D721Med (cell line): ENCODE measurements around the gene DPF3.

Experiments
- DNase-seq: peaks from one replicate; pipeline ENCODE4 v3.0.0; 2011; ENCODE audit warnings: low spot score; ENCODE audit not compliant: insufficient read length
- FAIRE-seq: peaks from 2 replicates; lab custom pipeline; 2011; peaks lifted over from hg19 to GRCh38; lab: Jason Lieb, UNC
- CTCF ChIP-seq: IDR thresholded peaks from 2 replicates; pipeline ENCODE4 v1.5.1; 2012; ENCODE audit warnings: mild to moderate bottlenecking, control low read depth; ENCODE audit not compliant: insufficient read depth; ENCODE audit errors: missing control alignments

The DPF3 gene

GRCh38 chr14:72888636-72889201, 5.2 kb downstream of the DPF3 start:
- DNase-seq (no peak), FAIRE-seq (no peak)
- TF ChIP-seq CTCF = no peak

- FAIRE-seq = no peak
- no peak for TF ChIP-seq CTCF
- DNase-seq = no peak
Observed at GRCh38 chr14:72888192-72888591, 5.7 kb downstream of the DPF3 start.

GRCh38 chr14:72887514-72887913, 6.4 kb downstream of the DPF3 start:
- FAIRE-seq (no peak), DNase-seq (no peak)
- no peak for TF ChIP-seq CTCF

- TF ChIP-seq CTCF = no peak
- DNase-seq (no peak), FAIRE-seq (no peak)
Observed at GRCh38 chr14:72884386-72884785, 9.5 kb downstream of the DPF3 start.

GRCh38 chr14:72883961-72884360, 9.9 kb downstream of the DPF3 start:
- no peak for TF ChIP-seq CTCF
- DNase-seq (no peak), FAIRE-seq (no peak)

GRCh38 chr14:72883109-72883508, 10.8 kb downstream of the DPF3 start:
- no peak for TF ChIP-seq CTCF
- DNase-seq = no peak
- no peak for FAIRE-seq

GRCh38 chr14:72882463-72882862, 11.4 kb downstream of the DPF3 start:
- no peak for DNase-seq
- no peak for TF ChIP-seq CTCF
- FAIRE-seq = no peak
